Measurements from ENCODE around the gene GET3. TPM values are rescaled to one million over a fixed set of nuclear protein-coding genes. Genes with fewer than 3 reads are reported as not detected.

The GET3 gene
- total and polyA plus RNA-seq, 2 of the 13 experiments (the other 11 are each of a cell fraction or from before 2014, with no cell fraction given), result 57.7 to 59.4 TPM

GRCh38 chr19:12766051-12766521 lies 28.8 kb downstream of the GET3 start (continued):
- no peak for TF ChIP-seq PCBP2 (optimal IDR thresholded peaks at IDR 0.05; ENCODE audit: low read depth, low read length, poor library complexity, severe bottlenecking)
- TF ChIP-seq ESRRA (CRISPR knock-in tag; IDR thresholded peaks at IDR 0.05; ENCODE audit: low read depth), result 0 out of 2 replicates have a peak, but pooled peaks have one; percentile 32
- peak; percentile 78; the same call in 1 of the 2 replicates for TF ChIP-seq ZNF772 (CRISPR knock-in tag; IDR thresholded peaks at IDR 0.05)
- no peak for TF ChIP-seq TP53 (CRISPR knock-in tag; conservative IDR thresholded peaks at IDR 0.05)
- no peak for TF ChIP-seq ZNF235 (CRISPR knock-in tag; IDR thresholded peaks at IDR 0.05; ENCODE audit: borderline replicate concordance)
- 0 out of 2 replicates have a peak, but pooled peaks have one; percentile 23 for TF ChIP-seq NAIF1 (CRISPR knock-in tag; IDR thresholded peaks at IDR 0.05; ENCODE audit: borderline replicate concordance)
- TF ChIP-seq TFE3 (CRISPR knock-in tag; IDR thresholded peaks at IDR 0.05), result 0 out of 2 replicates have a peak, but pooled peaks have one; percentile 29
- TF ChIP-seq KDM5A (IDR thresholded peaks at IDR 0.05; ENCODE audit: borderline replicate concordance, low read length), result no peak
- peak; percentile 61; the same call in 1 of the 2 replicates for TF ChIP-seq ZNF274 (CRISPR knock-in tag; IDR thresholded peaks at IDR 0.05)
- TF ChIP-seq RAD21 (CRISPR knock-in tag; IDR thresholded peaks at IDR 0.05), result peak; percentile 92
- TF ChIP-seq ZGPAT (CRISPR knock-in tag; IDR thresholded peaks at IDR 0.05), result peak; percentile 73
- TF ChIP-seq FUBP1 (CRISPR knock-in tag; IDR thresholded peaks at IDR 0.05; ENCODE audit: borderline replicate concordance), result no peak
- TF ChIP-seq ARHGAP35 (CRISPR knock-in tag; IDR thresholded peaks at IDR 0.05; ENCODE audit: borderline replicate concordance), result no peak; the same call in 1 of the 2 replicates
- no peak for TF ChIP-seq MBD4 (IDR thresholded peaks at IDR 0.05; ENCODE audit: borderline replicate concordance, low read length)
- TF ChIP-seq SKIL (CRISPR knock-in tag; IDR thresholded peaks at IDR 0.05; ENCODE audit: borderline replicate concordance), result no peak
- peak; percentile 78 for TF ChIP-seq MIER3 (CRISPR knock-in tag; IDR thresholded peaks at IDR 0.05; ENCODE audit: borderline replicate concordance)
- no peak for TF ChIP-seq SCMH1 (CRISPR knock-in tag; IDR thresholded peaks at IDR 0.05; ENCODE audit: borderline replicate concordance)
- peak; percentile 62; the same call in 1 of the 2 replicates for TF ChIP-seq ZNF275 (CRISPR knock-in tag; IDR thresholded peaks at IDR 0.05; ENCODE audit: borderline replicate concordance)
- TF ChIP-seq MAZ (IDR thresholded peaks at IDR 0.05; ENCODE audit: borderline replicate concordance, low read depth, low read length), result no peak
- TF ChIP-seq MAZ (CRISPR knock-in tag; IDR thresholded peaks at IDR 0.05; ENCODE audit: low read depth), result peak; percentile 70

All from HepG2 (cell line).